OCI-LY7 (cell line): ENCODE data around the gene SEC14L2. TPM values are rescaled to one million over a fixed set of nuclear protein-coding genes. Genes with fewer than 3 reads are reported as not detected.

Source experiments
- BruUV-seq: library from RNA; stranded (reverse); fragments of 400-500 nt; replicated peaks from 2 replicates; lab custom pipeline; 2021; lab: Mats Ljungman, UMichigan
- CTCF ChIA-PET: fragments of 300-600 bp; sonication (Branson Sonifier 250); formaldehyde crosslinking; loops from one replicate; lab custom pipeline; 2022; ENCODE audit warnings: antibody characterized with exemption; ENCODE audit not compliant: unreplicated experiment; lab: Charles Lee
- POLR2A ChIA-PET: fragments of 300-600 bp; sonication (Branson Sonifier 250); formaldehyde crosslinking; loops from one replicate; lab custom pipeline; 2022; ENCODE audit warnings: antibody characterized with exemption; lab: Charles Lee
- DNase-seq: peaks from one replicate; pipeline ENCODE4 v3.0.0-alpha.2; 2015; ENCODE audit warnings: low spot score
- H2AFZ ChIP-seq: fragments of 200-600 bp; sonication (generic), shearing (Covaris generic); 2 replicates; pipeline ENCODE4 v1.6.1; 2014; ENCODE audit warnings: mild to moderate bottlenecking, antibody characterized with exemption, low read length, moderate library complexity
- H3K27ac ChIP-seq: fragments of 200-600 bp; sonication (generic); 2 replicates; pipeline ENCODE4 v1.5.1; 2014; ENCODE audit warnings: mixed run types, low read depth, mild to moderate bottlenecking, moderate library complexity, low read length, inconsistent platforms; ENCODE audit not compliant: poor library complexity, severe bottlenecking
- H3K36me3 ChIP-seq: fragments of 200-600 bp; sonication (generic); 2 replicates; pipeline ENCODE4 v1.6.1; 2014; ENCODE audit warnings: mild to moderate bottlenecking, antibody characterized with exemption, low read length, moderate library complexity, mixed read lengths; ENCODE audit not compliant: insufficient read depth
- H3K4me1 ChIP-seq: fragments of 200-600 bp; sonication (generic); 2 replicates; pipeline ENCODE4 v1.5.1; 2014; ENCODE audit warnings: mild to moderate bottlenecking, low read length; ENCODE audit not compliant: insufficient read depth, poor library complexity, severe bottlenecking
- H3K4me2 ChIP-seq: fragments of 200-600 bp; sonication (generic); 2 replicates; pipeline ENCODE4 v1.6.1; 2014; ENCODE audit warnings: mild to moderate bottlenecking, low read length
- H3K4me3 ChIP-seq: fragments of 200-600 bp; sonication (generic); 2 replicates; pipeline ENCODE4 v1.5.1; 2014; ENCODE audit warnings: mild to moderate bottlenecking, low read depth, low read length; ENCODE audit not compliant: poor library complexity, severe bottlenecking
- H3K79me2 ChIP-seq: fragments of 200-600 bp; sonication (generic); 2 replicates; pipeline ENCODE4 v1.6.1; 2016; ENCODE audit warnings: low read depth, mild to moderate bottlenecking, low read length, moderate library complexity, mixed read lengths; ENCODE audit not compliant: insufficient read depth
- H3K9me2 ChIP-seq: fragments of 200-600 bp; sonication (generic); 2 replicates; pipeline ENCODE4 v1.6.1; 2016; ENCODE audit warnings: mild to moderate bottlenecking, low read length, mixed read lengths; ENCODE audit not compliant: insufficient read depth
- H3K9me3 ChIP-seq: fragments of 200-600 bp; sonication (generic); 2 replicates; pipeline ENCODE4 v1.6.1; 2014; ENCODE audit warnings: mild to moderate bottlenecking, mixed run types, low read length, mixed read lengths
- H4K20me1 ChIP-seq: fragments of 200-600 bp; sonication (generic); 2 replicates; pipeline ENCODE4 v1.6.1; 2014; ENCODE audit warnings: mild to moderate bottlenecking, antibody characterized with exemption, low read length, moderate library complexity, mixed read lengths; ENCODE audit not compliant: insufficient read depth
- CTCF ChIP-seq: fragments of 200-600 bp; sonication (generic); conservative IDR thresholded peaks from 2 replicates; pipeline ENCODE4 v1.5.1; 2014; ENCODE audit warnings: mild to moderate bottlenecking, antibody characterized with exemption, low read length, moderate library complexity, mixed read lengths
- EZH2phosphoT487 ChIP-seq: fragments of 200-600 bp; sonication (generic); IDR thresholded peaks from 2 replicates; pipeline ENCODE4 v1.6.1; 2018; ENCODE audit warnings: low read depth, borderline replicate concordance, mild to moderate bottlenecking, mixed run types, antibody characterized with exemption, low read length, moderate library complexity, mixed read lengths
- intact Hi-C: fragments of 100-400 bp; cut with micrococcal nuclease; formaldehyde crosslinking; loops from one replicate; pipeline ENCODE4 v1.10.0; 2022; ENCODE audit not compliant: unreplicated experiment
- total RNA-seq, 2 experiments: library from RNA; depleted of rRNA in 1 of 2; stranded (reverse); fragments of >200 nt in 1 of 2; shearing (Covaris generic) in 1 of 2; gene quantifications; 2 replicates each; pipeline ENCODE4 v1.2.3, GENCODE V29; 2014 to 2022

The SEC14L2 gene
- total RNA-seq, 2 experiments from 2014 or later = 0.11 to 0.22 TPM

GRCh38 chr22:30357236-30357570 is 39.6 kb upstream of the SEC14L2 start:
- Histone ChIP-seq H3K27ac (no peak overlapping the region), H3K4me3 (peak overlapping the region; percentile 89), H3K4me2 (peak overlapping the region; percentile 87), H3K79me2 (peaks cover 29% of the 10 kb centered on the region), H3K4me1 (peaks cover 27% of the 10 kb centered on the region), H2AFZ (peak overlapping the region; percentile 62), H3K36me3 (peaks cover 21% of the 10 kb centered on the region), H3K9me2 (no peaks in the 10 kb centered on the region), H3K9me3 (no peaks in the 10 kb centered on the region), H4K20me1 (peaks cover 21% of the 10 kb centered on the region)
- BruUV-seq = no TSS peak
- ChIA-PET POLR2A (interaction anchor here (0.5 to 1.4 kb wide), 3 partner anchors 30 to 1494 kb away, joined by 3 to 6 read pairs (median 4); partner anchors contain the start of genes RNF215 and TBC1D10A), CTCF (interaction anchor here (1.0 kb wide), 1 partner anchor 71 kb away, joined by 3 read pairs; no protein-coding TSS in a partner anchor)
- DNase-seq = no peak
- intact Hi-C loops = no loop called here
- no peak for TF ChIP-seq CTCF
- no peak for TF ChIP-seq EZH2phosphoT487

GRCh38 chr22:30357650-30358215 is 39.1 kb upstream of the SEC14L2 start:
- Histone ChIP-seq H3K27ac (no peak overlapping the region), H3K9me3 (no peaks in the 10 kb centered on the region), H3K79me2 (peaks cover 29% of the 10 kb centered on the region), H3K4me3 (peak overlapping the region; percentile 89), H3K4me2 (peak overlapping the region; percentile 87), H4K20me1 (peaks cover 21% of the 10 kb centered on the region), H3K36me3 (peaks cover 16% of the 10 kb centered on the region), H2AFZ (no peak overlapping the region), H3K4me1 (peaks cover 27% of the 10 kb centered on the region), H3K9me2 (no peaks in the 10 kb centered on the region)
- no peak for TF ChIP-seq CTCF
- TF ChIP-seq EZH2phosphoT487 = no peak
- intact Hi-C loops = no loop called here
- no peak for DNase-seq
- CTCF ChIA-PET = no interaction called here
- BruUV-seq = no TSS peak
- POLR2A ChIA-PET = interaction anchor here (0.5 kb wide), 1 partner anchor 11 kb away, joined by 3 read pairs; no protein-coding TSS in a partner anchor

GRCh38 chr22:30358541-30358940 is 38.3 kb upstream of the SEC14L2 start:
- Histone ChIP-seq H4K20me1 (peaks cover 21% of the 10 kb centered on the region), H3K4me3 (no peak overlapping the region), H3K4me2 (no peak overlapping the region), H3K4me1 (peaks cover 27% of the 10 kb centered on the region), H3K27ac (no peak overlapping the region), H3K36me3 (peaks cover 11% of the 10 kb centered on the region), H3K9me2 (no peaks in the 10 kb centered on the region), H2AFZ (no peak overlapping the region), H3K9me3 (no peaks in the 10 kb centered on the region), H3K79me2 (peaks cover 29% of the 10 kb centered on the region)
- DNase-seq = no peak
- intact Hi-C loops = no loop called here
- TF ChIP-seq CTCF (no peak), EZH2phosphoT487 (no peak)
- no TSS peak for BruUV-seq
- CTCF ChIA-PET = no interaction called here
- POLR2A ChIA-PET = interaction anchor here (0.5 kb wide), 1 partner anchor 12 kb away, joined by 3 read pairs; no protein-coding TSS in a partner anchor
